Effector memory CD4-positive, alpha-beta T cell (primary cell): ENCODE results near the gene NAALADL2.

Experiments used
- DNase-seq, 3 donors: peaks; one replicate each; pipeline ENCODE4 v3.0.0-alpha.2; 2020
- H3K27ac ChIP-seq: 2 replicates; pipeline ENCODE4 v1.7.0; 2013; ENCODE audit warnings: mild to moderate bottlenecking, low read length, moderate library complexity; ENCODE audit not compliant: insufficient read depth, poor library complexity, severe bottlenecking
- H3K27me3 ChIP-seq: replicated peaks from 2 replicates; pipeline ENCODE4 v1.7.0; 2013; ENCODE audit warnings: mild to moderate bottlenecking, low read length; ENCODE audit not compliant: insufficient read depth, control insufficient read depth, poor library complexity, severe bottlenecking
- H3K36me3 ChIP-seq: 2 replicates; pipeline ENCODE4 v1.7.0; 2013; ENCODE audit warnings: mild to moderate bottlenecking, low read length, moderate library complexity; ENCODE audit not compliant: control insufficient read depth, insufficient read depth
- H3K4me1 ChIP-seq: 2 replicates; pipeline ENCODE4 v1.7.0; 2013; ENCODE audit warnings: low read length, mild to moderate bottlenecking; ENCODE audit not compliant: control insufficient read depth, insufficient read depth, poor library complexity, severe bottlenecking
- H3K4me3 ChIP-seq: 2 replicates; pipeline ENCODE4 v1.7.0; 2013; ENCODE audit warnings: low read length, low read depth, mild to moderate bottlenecking; ENCODE audit not compliant: insufficient read depth, poor library complexity, severe bottlenecking
- H3K9me3 ChIP-seq: 2 replicates; pipeline ENCODE4 v1.7.0; 2013; ENCODE audit warnings: mild to moderate bottlenecking, low read length, moderate library complexity; ENCODE audit not compliant: control insufficient read depth

The NAALADL2 gene

DNA sequence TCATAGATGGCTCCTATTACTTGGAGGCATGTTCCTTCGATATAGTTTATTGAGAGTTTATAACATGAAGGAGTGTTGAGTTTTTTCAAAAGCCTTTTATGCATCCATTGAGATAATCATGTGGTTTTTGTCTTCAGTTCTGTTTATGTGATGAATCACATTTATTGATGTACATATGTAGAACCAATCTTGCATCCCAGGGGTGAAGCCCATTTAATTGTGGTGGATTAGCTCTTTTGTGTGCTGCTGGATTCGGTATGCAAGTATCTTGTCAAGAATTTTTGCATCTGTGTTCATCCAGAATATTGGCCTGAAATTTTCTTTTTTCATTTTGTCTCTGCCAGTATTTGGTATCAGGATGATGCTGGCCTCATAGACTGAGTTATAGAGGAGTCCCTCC, 81.0 kb downstream of the NAALADL2 start:
- no peak overlapping the region for H3K27ac ChIP-seq
- H3K4me1 ChIP-seq = no peaks in the 10 kb centered on the region
- no peak overlapping the region for H3K4me3 ChIP-seq
- no peaks in the 10 kb centered on the region for H3K9me3 ChIP-seq
- H3K27me3 ChIP-seq = no peaks in the 10 kb centered on the region
- H3K36me3 ChIP-seq = no peaks in the 10 kb centered on the region
- no peak for DNase-seq

DNA sequence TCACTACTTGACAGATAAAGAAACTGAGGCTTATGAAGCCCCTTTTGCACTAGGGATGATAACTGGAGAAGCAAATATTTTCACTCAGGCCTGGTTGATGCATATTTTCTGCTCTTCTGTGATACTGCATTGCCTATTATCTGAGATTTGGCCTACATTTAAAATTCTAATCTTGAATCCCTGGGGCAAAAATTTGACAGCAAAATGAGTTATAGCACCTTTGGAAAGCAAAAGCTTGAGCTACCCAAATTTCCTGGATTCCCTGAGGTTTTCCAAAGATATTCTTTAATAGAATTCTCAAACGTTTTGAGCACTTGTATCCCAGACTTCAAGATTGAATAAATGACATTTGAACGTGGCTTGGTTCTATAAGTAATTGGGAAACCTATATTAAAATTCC, 86.1 kb downstream of the NAALADL2 start:
- Histone ChIP-seq H3K36me3 (no peaks in the 10 kb centered on the region), H3K4me3 (no peak overlapping the region), H3K27me3 (no peaks in the 10 kb centered on the region), H3K4me1 (no peaks in the 10 kb centered on the region), H3K27ac (no peak overlapping the region), H3K9me3 (no peaks in the 10 kb centered on the region)
- no peak for DNase-seq

DNA sequence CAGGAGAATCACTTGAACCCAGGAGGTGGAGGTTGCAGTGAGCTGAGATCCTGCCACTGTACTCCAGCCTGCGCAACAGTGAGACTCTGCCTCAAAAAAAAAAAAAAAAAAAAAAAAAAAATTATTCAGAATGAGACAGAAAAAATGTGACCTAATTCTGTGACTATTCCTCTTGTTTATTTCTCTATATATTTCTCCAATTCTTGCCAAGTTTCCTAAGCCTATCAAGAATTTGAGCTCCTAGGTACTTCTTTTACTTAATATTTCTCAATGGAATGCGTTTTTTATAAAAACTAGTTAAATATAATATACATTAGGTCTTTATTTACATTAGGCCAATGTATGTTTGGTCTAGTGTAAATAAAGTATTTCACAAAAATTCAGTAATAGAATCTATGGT, 86.8 kb downstream of the NAALADL2 start:
- DNase-seq = no peak
- no peaks in the 10 kb centered on the region for H3K27me3 ChIP-seq

DNA sequence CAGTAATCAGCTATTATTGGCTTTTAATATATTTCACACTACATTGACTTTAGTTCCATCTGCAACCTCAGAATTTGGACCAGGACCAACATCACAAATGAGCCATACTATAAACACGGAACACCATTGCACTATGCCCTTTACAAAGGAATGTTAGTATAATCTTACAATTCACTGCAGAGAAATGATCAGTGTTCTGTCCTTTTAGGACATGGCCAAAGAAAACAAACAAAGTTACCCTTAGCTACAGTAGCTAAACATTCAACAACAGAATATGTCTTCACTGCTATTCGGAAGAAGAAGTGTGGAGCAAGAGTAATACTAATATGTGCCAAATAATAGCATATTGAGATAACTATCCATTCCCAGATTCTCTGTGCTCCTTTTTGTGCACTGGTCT, 90.4 kb downstream of the NAALADL2 start:
- DNase-seq = no peak
- no peaks in the 10 kb centered on the region for H3K4me1 ChIP-seq
- no peak overlapping the region for H3K27ac ChIP-seq
- H3K4me3 ChIP-seq = no peak overlapping the region
- no peaks in the 10 kb centered on the region for H3K36me3 ChIP-seq
- H3K9me3 ChIP-seq = no peaks in the 10 kb centered on the region
- no peaks in the 10 kb centered on the region for H3K27me3 ChIP-seq

More for the DNA sequence above, 86.8 kb downstream of the NAALADL2 start:
- H3K36me3 ChIP-seq = no peaks in the 10 kb centered on the region
- no peak overlapping the region for H3K4me3 ChIP-seq
- H3K4me1 ChIP-seq = no peaks in the 10 kb centered on the region
- no peak overlapping the region for H3K27ac ChIP-seq
- H3K9me3 ChIP-seq = no peaks in the 10 kb centered on the region

DNA sequence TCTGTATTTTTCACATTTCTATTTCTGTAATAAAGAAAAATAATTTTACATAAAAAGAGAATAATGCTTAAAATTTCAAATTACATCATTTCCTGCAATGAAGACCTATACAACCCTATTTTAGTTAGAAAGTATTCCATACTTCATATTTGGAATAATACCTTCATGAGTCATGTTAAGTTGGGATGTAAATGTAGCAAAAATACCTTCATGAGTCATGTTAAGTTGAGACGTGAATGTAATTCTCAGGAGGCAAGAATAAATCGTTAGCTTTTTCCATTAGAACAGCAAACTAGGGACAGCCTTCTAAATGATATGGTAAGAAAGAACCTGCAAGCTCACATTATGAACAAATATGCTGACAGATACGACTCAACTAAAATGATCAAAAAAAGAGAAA, 91.9 kb downstream of the NAALADL2 start:
- DNase-seq = no peak
- Histone ChIP-seq H3K27ac (no peak overlapping the region), H3K4me3 (no peak overlapping the region), H3K9me3 (no peaks in the 10 kb centered on the region), H3K4me1 (no peaks in the 10 kb centered on the region), H3K27me3 (no peaks in the 10 kb centered on the region), H3K36me3 (no peaks in the 10 kb centered on the region)

DNA sequence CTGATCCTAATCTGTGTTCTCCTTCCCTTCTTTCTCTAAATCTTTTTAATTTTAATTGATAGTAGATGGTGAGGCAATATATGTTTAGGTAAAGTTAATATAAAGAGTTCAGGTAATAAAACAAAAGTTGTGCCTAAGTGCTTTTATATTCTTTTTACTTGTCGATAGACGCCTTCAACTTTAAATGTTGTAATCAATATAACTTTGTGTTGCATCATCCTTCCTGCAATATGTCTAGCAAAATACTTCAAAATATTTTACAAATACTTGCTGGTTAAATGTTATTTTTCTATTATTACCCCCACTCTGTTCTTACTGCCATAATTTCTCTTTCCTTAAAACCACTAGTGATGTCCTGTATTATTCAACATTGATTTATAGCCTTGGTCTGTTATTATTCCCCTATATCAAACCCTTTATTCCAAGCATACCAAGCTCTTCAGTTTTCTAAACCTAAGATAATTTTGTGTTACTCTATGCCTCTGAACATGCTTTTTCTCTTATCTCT, 92.4 kb downstream of the NAALADL2 start:
- no peak for DNase-seq
- Histone ChIP-seq H3K4me1 (no peaks in the 10 kb centered on the region), H3K27ac (no peak overlapping the region), H3K4me3 (no peak overlapping the region), H3K36me3 (no peaks in the 10 kb centered on the region), H3K27me3 (no peaks in the 10 kb centered on the region), H3K9me3 (no peaks in the 10 kb centered on the region)

DNA sequence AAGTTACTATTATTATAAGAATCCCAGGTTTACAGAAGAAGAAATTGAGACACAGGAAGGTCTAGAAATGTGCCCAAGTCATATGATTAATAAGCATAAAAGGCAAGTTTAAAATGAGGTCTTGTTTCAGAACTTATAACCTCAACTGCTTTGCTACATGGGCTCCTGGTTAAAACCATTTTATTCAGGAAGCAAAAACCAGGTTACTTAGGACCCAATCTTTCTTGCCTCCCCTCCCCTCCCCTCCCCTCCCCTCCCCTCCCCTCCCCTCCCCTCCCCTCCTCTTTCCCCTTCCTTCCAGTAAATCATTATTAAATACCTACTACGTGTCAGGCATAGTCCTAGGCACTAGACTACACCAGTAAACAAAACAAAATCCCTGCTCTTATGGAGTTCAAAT, 93.9 kb downstream of the NAALADL2 start:
- no peaks in the 10 kb centered on the region for H3K4me1 ChIP-seq
- H3K36me3 ChIP-seq = no peaks in the 10 kb centered on the region
- H3K4me3 ChIP-seq = no peak overlapping the region
- DNase-seq = no peak
- H3K27me3 ChIP-seq = no peaks in the 10 kb centered on the region
- no peak overlapping the region for H3K27ac ChIP-seq
- H3K9me3 ChIP-seq = no peaks in the 10 kb centered on the region

DNA sequence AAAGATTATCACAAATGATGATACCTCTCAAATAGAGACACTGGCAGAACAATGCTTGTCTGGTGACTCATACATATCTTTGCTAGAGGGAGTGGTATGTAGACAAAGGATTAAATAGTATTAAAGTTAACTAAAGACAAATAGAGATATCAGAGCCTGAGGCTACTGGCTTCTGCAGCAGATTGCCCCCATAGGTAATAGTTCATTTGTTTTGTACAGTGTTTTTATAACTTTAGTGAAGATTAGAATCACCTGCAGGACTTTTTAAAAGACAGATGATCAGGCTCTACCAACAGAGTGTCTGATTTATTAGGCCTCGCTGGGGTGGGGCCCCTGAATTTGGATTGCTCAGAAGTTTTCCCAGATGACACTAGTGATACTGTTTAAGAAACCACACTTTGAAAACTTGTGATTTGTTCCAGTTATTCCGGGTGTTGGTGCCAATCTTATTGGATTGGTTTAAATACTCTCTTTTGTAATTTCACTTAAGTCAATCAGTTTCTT, 96.4 kb downstream of the NAALADL2 start:
- no peaks in the 10 kb centered on the region for H3K9me3 ChIP-seq
- no peak for DNase-seq
- H3K27ac ChIP-seq = no peak overlapping the region
- no peaks in the 10 kb centered on the region for H3K4me1 ChIP-seq
- H3K36me3 ChIP-seq = no peaks in the 10 kb centered on the region
- no peaks in the 10 kb centered on the region for H3K27me3 ChIP-seq
- H3K4me3 ChIP-seq = no peak overlapping the region

DNA sequence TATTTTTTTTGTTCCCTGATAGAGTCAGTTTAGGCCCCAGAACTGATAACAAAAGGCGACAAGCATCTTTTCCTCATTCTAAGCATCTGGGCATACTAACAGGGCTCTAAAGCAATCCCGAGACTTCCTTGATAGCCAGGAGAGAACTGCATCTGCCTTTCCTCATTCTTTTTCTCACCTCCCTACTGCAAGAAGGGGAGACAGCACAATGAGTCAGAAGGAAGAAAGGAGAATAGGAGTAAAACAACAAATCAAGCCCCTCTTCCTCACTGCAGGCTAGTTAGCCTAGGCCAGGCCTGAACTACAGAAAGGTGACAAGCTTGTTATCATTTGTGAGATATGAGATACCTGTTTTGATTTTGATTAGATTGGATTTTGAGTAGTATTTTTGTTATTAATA, 97.9 kb downstream of the NAALADL2 start:
- no peaks in the 10 kb centered on the region for H3K9me3 ChIP-seq
- H3K36me3 ChIP-seq = no peaks in the 10 kb centered on the region
- H3K27ac ChIP-seq = no peak overlapping the region
- H3K4me3 ChIP-seq = no peak overlapping the region
- no peaks in the 10 kb centered on the region for H3K27me3 ChIP-seq
- H3K4me1 ChIP-seq = no peaks in the 10 kb centered on the region
- DNase-seq = no peak

DNA sequence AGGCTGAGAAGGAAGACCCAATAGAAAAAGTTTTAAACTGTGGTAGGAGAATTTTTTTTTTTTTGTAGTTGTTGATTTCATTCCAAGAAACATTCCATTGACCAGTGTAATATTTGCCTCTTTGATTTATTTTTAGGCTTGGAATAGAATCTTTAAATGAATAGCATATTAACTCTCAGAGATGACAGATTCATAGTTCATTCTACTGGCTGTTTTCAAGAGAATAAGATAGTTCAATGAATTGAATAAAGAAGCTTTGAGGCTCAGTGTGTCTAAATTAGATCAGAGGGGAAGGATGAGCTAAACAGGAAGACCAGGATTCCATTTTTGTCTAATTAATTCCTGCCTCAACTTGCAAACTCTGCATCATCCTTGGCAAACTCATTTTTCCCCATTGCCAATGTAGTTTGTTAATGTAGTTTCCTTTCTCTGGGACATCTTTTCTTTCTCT, 98.4 kb downstream of the NAALADL2 start:
- Histone ChIP-seq H3K27me3 (no peaks in the 10 kb centered on the region), H3K4me1 (no peaks in the 10 kb centered on the region), H3K9me3 (no peaks in the 10 kb centered on the region), H3K27ac (no peak overlapping the region), H3K36me3 (no peaks in the 10 kb centered on the region), H3K4me3 (no peak overlapping the region)
- DNase-seq = no peak
